Ovary (tissue), 9 donors: ENCODE results near the gene SHISA9. TPM values are rescaled to one million over a fixed set of nuclear protein-coding genes. Genes with fewer than 3 reads are reported as not detected.

Experiments used
- DNase-seq, 5 donors: peaks; one replicate each; pipeline ENCODE4 v3.0.0-alpha.2; 2019 to 2020
- H3K27ac ChIP-seq, 2 donors: fragments of 200-600 bp; one replicate each; pipeline versions ENCODE4 v1.5.1 to v1.8.0; 2019 to 2022
- H3K27me3 ChIP-seq: fragments of 200-600 bp; one replicate; pipeline ENCODE4 v1.8.0; 2022
- H3K36me3 ChIP-seq: fragments of 200-600 bp; sonication (generic); one replicate; pipeline ENCODE4 v1.5.1; 2019
- H3K4me1 ChIP-seq: one replicate; pipeline ENCODE4 v1.8.1; 2013; ENCODE audit warnings: mild to moderate bottlenecking, moderate library complexity; ENCODE audit not compliant: insufficient read depth
- H3K4me3 ChIP-seq: fragments of 200-600 bp; sonication (generic); one replicate; pipeline ENCODE4 v1.5.1; 2017
- H3K9me3 ChIP-seq, 2 donors: fragments of 200-600 bp in 1 of 2; sonication (generic) in 1 of 2; one replicate each; pipeline versions ENCODE4 v1.5.1 to v1.8.1; 2013 to 2019; ENCODE audit warnings: mild to moderate bottlenecking in 1 of 2, moderate library complexity in 1 of 2
- CTCF ChIP-seq, 3 donors: fragments of 450-650 bp in 2 of 3; fragments of 200-600 bp in 1 of 3; IDR thresholded peaks; one replicate each; pipeline versions ENCODE4 v1.5.1 to v1.8.0; 2016 to 2022; ENCODE audit warnings: antibody characterized with exemption in 3 of 3, mild to moderate bottlenecking in 1 of 3
- EP300 ChIP-seq: sonication (generic); formaldehyde crosslinking; IDR thresholded peaks from one replicate; pipeline ENCODE4 v1.6.1; 2017; ENCODE audit warnings: antibody characterized with exemption
- POLR2A ChIP-seq: fragments of 450-650 bp; IDR thresholded peaks from one replicate; pipeline ENCODE4 v1.6.1; 2017; ENCODE audit warnings: antibody characterized with exemption, mild to moderate bottlenecking, moderate library complexity
- WGBS, 3 donors: extraction: QIAGEN DNeasy Blood & Tissue Kit in 1 of 3; methylation state at CpG; one replicate each; pipeline versions ENCODE4 v1.1.5 to v1.1.7; 2013 to 2017; 5-methylcytosine and 5-hydroxymethylcytosine counted together
- intact Hi-C, 4 donors: fragments of 100-400 bp; cut with DNase I; formaldehyde crosslinking; loops; one replicate each; pipeline versions ENCODE4 v1.11.0 to v1.15.1; 2022 to 2023
- polyA plus RNA-seq, 2 donors: library from polyadenylated mRNA; stranded (reverse); fragments of 200-250 nt in 1 of 2; fragments of 350-450 nt in 1 of 2; fragmentation: Illumina TruSeq in 1 of 2; extraction: RNeasy Lipid Tissue Mini Kit (QIAGEN cat#74804) in 1 of 2; gene quantifications; one replicate each; pipeline ENCODE4 v1.2.3, GENCODE V29; 2013 to 2014
- total RNA-seq, 7 donors: library from RNA; depleted of rRNA in 2 of 7; stranded (reverse); fragments of >200 nt in 2 of 7; fragmentation: NEBNext Ultra II Directional in 3 of 7; extraction: Animal tissue kit (Norgen Biotek cat#: 25700) in 3 of 7; gene quantifications; one replicate each; pipeline versions ENCODE4 v1.1.0 to v1.2.4, GENCODE V29; 2016 to 2023
- donor health status: DM: no; HTN: no; CAD: no; lungs with moderate emphysema.
- donor health status: DM: no; HTN: no; CAD: no.
- donor health status: Bipolar disorder and iron deficiency.
- donor health status: DM: yes; HTN: yes; CAD: no.
- donor health status: DM: no; HTN: no; CAD: no.
- donor health status: DM: yes; HTN: yes; CAD: no.

Gene SHISA9
- total and polyA plus RNA-seq, 9 donors = 0.03 to 0.47 (median 0.12) TPM; not detected in 3

- no peaks in the 10 kb centered on the region for H3K9me3 ChIP-seq
Measured at GRCh38 chr16:12976496-12976895, 75.1 kb downstream of the SHISA9 start.

GRCh38 chr16:12976936-12977335, 75.5 kb downstream of the SHISA9 start:
- no peaks in the 10 kb centered on the region for H3K27me3 ChIP-seq
- no peak overlapping the region for H3K4me3 ChIP-seq
- H3K9me3 ChIP-seq = no peaks in the 10 kb centered on the region
- TF ChIP-seq CTCF (IDR thresholded peaks at IDR 0.05) (no peak), EP300 (no peak), POLR2A (no peak)
- no peaks in the 10 kb centered on the region for H3K36me3 ChIP-seq
- intact Hi-C loops = no loop called here
- no peak overlapping the region for H3K27ac ChIP-seq
- no peaks in the 10 kb centered on the region for H3K4me1 ChIP-seq
- WGBS, 3 donors = 73 to 83% (median 80%) methylated on average over 5 of the region's 5 CpGs
- DNase-seq = no peak

More at GRCh38 chr16:12976496-12976895, 75.1 kb downstream of the SHISA9 start:
- Histone ChIP-seq H3K27ac (no peak overlapping the region), H3K36me3 (no peaks in the 10 kb centered on the region), H3K27me3 (no peaks in the 10 kb centered on the region), H3K4me1 (no peaks in the 10 kb centered on the region), H3K4me3 (no peak overlapping the region)
- TF ChIP-seq CTCF (IDR thresholded peaks at IDR 0.05) (no peak), EP300 (no peak), POLR2A (no peak)
- DNase-seq = no peak
- intact Hi-C loops = no loop called here
- WGBS, 3 donors = 54 to 60% (median 57%) methylated on average over 2 of the region's 2 CpGs

GRCh38 chr16:12985516-12985915, 84.1 kb downstream of the SHISA9 start:
- H3K36me3 ChIP-seq = no peaks in the 10 kb centered on the region
- no peak for DNase-seq
- TF ChIP-seq CTCF (IDR thresholded peaks at IDR 0.05) (no peak), EP300 (no peak), POLR2A (no peak)
- no peaks in the 10 kb centered on the region for H3K9me3 ChIP-seq
- no peaks in the 10 kb centered on the region for H3K27me3 ChIP-seq
- intact Hi-C loops = no loop called here
- H3K4me1 ChIP-seq = no peaks in the 10 kb centered on the region
- no peak overlapping the region for H3K4me3 ChIP-seq
- H3K27ac ChIP-seq = no peak overlapping the region

- 81 to 88% (median 84%) methylated on average over 5 of the region's 5 CpGs for WGBS, 3 donors
- intact Hi-C loops = no loop called here
- no peaks in the 10 kb centered on the region for H3K4me1 ChIP-seq
- no peaks in the 10 kb centered on the region for H3K36me3 ChIP-seq
- H3K27ac ChIP-seq = no peak overlapping the region
- no peak overlapping the region for H3K4me3 ChIP-seq
- H3K27me3 ChIP-seq = no peaks in the 10 kb centered on the region
- no peaks in the 10 kb centered on the region for H3K9me3 ChIP-seq
- TF ChIP-seq POLR2A = no peak
- no peak for TF ChIP-seq CTCF (IDR thresholded peaks at IDR 0.05)
- no peak for TF ChIP-seq EP300
- DNase-seq = no peak
Measured at GRCh38 chr16:12988071-12988470, 86.7 kb downstream of the SHISA9 start.

- Histone ChIP-seq H3K27ac (no peak overlapping the region), H3K4me3 (no peak overlapping the region), H3K9me3 (no peaks in the 10 kb centered on the region), H3K27me3 (no peaks in the 10 kb centered on the region), H3K36me3 (no peaks in the 10 kb centered on the region), H3K4me1 (no peaks in the 10 kb centered on the region)
- no peak for TF ChIP-seq CTCF (IDR thresholded peaks at IDR 0.05)
- TF ChIP-seq EP300 = no peak
- no peak for TF ChIP-seq POLR2A
- no peak for DNase-seq
- WGBS, 3 donors = 78 to 85% (median 82%) methylated on average over 5 of the region's 5 CpGs
- intact Hi-C loops = no loop called here
Measured at GRCh38 chr16:12992066-12992465, 90.7 kb downstream of the SHISA9 start.
